KMS-11 (cell line): ENCODE data around the gene TBPL2.

Source experiments
- H2AFZ ChIP-seq: fragments of 200-600 bp; sonication (generic); 2 replicates; pipeline ENCODE4 v1.6.1; 2016; ENCODE audit warnings: antibody characterized with exemption, mixed run types, low read depth
- H3K27ac ChIP-seq: fragments of 200-600 bp; sonication (generic); 2 replicates; pipeline ENCODE4 v1.6.1; 2016; ENCODE audit warnings: mild to moderate bottlenecking, mixed run types
- H3K27me3 ChIP-seq: fragments of 200-600 bp; sonication (generic); 2 replicates; pipeline ENCODE4 v1.6.1; 2017; ENCODE audit warnings: mild to moderate bottlenecking, low read depth, mixed run types, moderate library complexity; ENCODE audit not compliant: insufficient read depth
- H3K36me3 ChIP-seq: fragments of 200-600 bp; sonication (generic); 2 replicates; pipeline ENCODE4 v1.6.1; 2017; ENCODE audit warnings: mild to moderate bottlenecking, mixed run types; ENCODE audit not compliant: insufficient read depth
- H3K4me1 ChIP-seq: fragments of 200-600 bp; sonication (generic); 2 replicates; pipeline ENCODE4 v1.6.1; 2016; ENCODE audit warnings: mild to moderate bottlenecking, low read depth, mixed run types; ENCODE audit not compliant: poor library complexity, severe bottlenecking
- H3K4me2 ChIP-seq: fragments of 200-600 bp; sonication (generic); 2 replicates; pipeline ENCODE4 v1.7.0; 2016; ENCODE audit warnings: mild to moderate bottlenecking, mixed run types
- H3K4me3 ChIP-seq: fragments of 200-600 bp; sonication (generic); IDR thresholded peaks from 2 replicates; pipeline ENCODE4 v1.6.1; 2017; ENCODE audit warnings: low read depth, low read length, mixed read lengths; ENCODE audit not compliant: insufficient read depth
- H3K79me2 ChIP-seq: fragments of 200-600 bp; sonication (generic); 2 replicates; pipeline ENCODE4 v1.6.1; 2016; ENCODE audit warnings: low read depth, mixed run types; ENCODE audit not compliant: insufficient read depth
- H3K9ac ChIP-seq: fragments of 200-600 bp; sonication (generic); 2 replicates; pipeline ENCODE4 v1.6.1; 2016; ENCODE audit warnings: mild to moderate bottlenecking, mixed run types
- H4K20me1 ChIP-seq: fragments of 200-600 bp; sonication (generic); 2 replicates; pipeline ENCODE4 v1.6.1; 2016; ENCODE audit warnings: mild to moderate bottlenecking, mixed run types; ENCODE audit not compliant: insufficient read depth
- TF ChIP-seq, protein P1 (sequence below): fragments of 200-600 bp; sonication (generic); conservative IDR thresholded peaks from 2 replicates; pipeline ENCODE4 v1.6.1; 2017; ENCODE audit warnings: low read depth, mild to moderate bottlenecking, antibody characterized with exemption, low read length, moderate library complexity, mixed read lengths

The TBPL2 gene

DNA sequence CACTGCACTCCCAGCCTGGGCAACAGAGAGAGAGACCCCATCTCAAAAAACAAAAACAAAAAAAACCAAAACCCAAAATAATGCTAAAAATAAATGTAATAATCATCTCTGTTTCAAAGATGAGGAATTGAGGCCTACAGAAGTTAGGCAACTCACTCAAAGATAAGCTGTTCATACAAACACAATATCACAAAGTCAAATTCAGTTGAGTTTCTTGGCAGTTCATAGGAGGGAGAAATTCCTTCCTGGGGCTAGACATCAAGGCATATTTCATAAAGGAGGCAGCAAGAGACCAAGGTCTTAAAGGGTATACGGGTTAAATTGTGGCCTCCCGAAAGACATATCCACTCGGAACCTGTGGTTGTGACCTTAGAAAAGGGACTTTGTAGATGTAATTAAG lies 8.7 kb upstream of the TBPL2 start:
- Histone ChIP-seq H3K9ac (no peak overlapping the region), H3K4me1 (no peaks in the 10 kb centered on the region), H3K27ac (no peak overlapping the region), H3K79me2 (no peaks in the 10 kb centered on the region), H3K36me3 (no peaks in the 10 kb centered on the region), H3K4me2 (no peak overlapping the region), H2AFZ (no peak overlapping the region), H3K27me3 (no peaks in the 10 kb centered on the region), H3K4me3 (no peak overlapping the region), H4K20me1 (no peaks in the 10 kb centered on the region)
- TF ChIP-seq, protein P1, sequence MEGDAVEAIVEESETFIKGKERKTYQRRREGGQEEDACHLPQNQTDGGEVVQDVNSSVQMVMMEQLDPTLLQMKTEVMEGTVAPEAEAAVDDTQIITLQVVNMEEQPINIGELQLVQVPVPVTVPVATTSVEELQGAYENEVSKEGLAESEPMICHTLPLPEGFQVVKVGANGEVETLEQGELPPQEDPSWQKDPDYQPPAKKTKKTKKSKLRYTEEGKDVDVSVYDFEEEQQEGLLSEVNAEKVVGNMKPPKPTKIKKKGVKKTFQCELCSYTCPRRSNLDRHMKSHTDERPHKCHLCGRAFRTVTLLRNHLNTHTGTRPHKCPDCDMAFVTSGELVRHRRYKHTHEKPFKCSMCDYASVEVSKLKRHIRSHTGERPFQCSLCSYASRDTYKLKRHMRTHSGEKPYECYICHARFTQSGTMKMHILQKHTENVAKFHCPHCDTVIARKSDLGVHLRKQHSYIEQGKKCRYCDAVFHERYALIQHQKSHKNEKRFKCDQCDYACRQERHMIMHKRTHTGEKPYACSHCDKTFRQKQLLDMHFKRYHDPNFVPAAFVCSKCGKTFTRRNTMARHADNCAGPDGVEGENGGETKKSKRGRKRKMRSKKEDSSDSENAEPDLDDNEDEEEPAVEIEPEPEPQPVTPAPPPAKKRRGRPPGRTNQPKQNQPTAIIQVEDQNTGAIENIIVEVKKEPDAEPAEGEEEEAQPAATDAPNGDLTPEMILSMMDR: no peak

- H3K27ac ChIP-seq: no peak overlapping the region
- no peaks in the 10 kb centered on the region for H4K20me1 ChIP-seq
- no peaks in the 10 kb centered on the region for H3K79me2 ChIP-seq
- TF ChIP-seq, protein P1: no peak
- no peak overlapping the region for H3K9ac ChIP-seq
- no peaks in the 10 kb centered on the region for H3K36me3 ChIP-seq
- no peak overlapping the region for H3K4me3 ChIP-seq
- H2AFZ ChIP-seq: no peak overlapping the region
- H3K4me2 ChIP-seq: no peak overlapping the region
- H3K27me3 ChIP-seq: no peaks in the 10 kb centered on the region
- H3K4me1 ChIP-seq: no peaks in the 10 kb centered on the region
Measured at GRCh38 chr14:55448141-55448614, 7.8 kb upstream of the TBPL2 start.

DNA sequence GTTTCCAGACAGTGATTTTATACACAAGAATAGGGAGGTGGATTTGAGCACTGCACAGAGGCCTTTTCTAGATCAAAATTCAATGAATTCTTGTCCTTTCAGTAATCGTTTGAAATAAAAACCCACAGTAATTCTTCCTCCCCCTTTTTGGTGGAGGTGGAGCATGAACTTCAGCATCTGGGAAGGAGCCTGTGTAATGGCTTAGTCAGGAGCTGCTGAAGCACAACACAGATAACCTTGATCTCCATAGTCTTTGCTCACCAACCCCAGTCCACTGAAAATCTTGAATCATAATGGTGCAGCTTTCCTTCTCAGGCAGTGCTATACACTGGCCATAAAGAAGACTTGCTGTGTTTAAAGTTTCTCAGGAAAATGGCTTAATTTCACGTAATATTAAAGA lies 6.4 kb upstream of the TBPL2 start:
- no peak overlapping the region for H3K27ac ChIP-seq
- no peak overlapping the region for H2AFZ ChIP-seq
- no peak overlapping the region for H3K4me3 ChIP-seq

GRCh38 chr14:55446127-55446736 lies 5.8 kb upstream of the TBPL2 start:
- TF ChIP-seq, protein P1: peak; percentile 66
- H3K4me3 ChIP-seq: no peak overlapping the region
- H3K9ac ChIP-seq: no peak overlapping the region
- no peaks in the 10 kb centered on the region for H4K20me1 ChIP-seq
- no peaks in the 10 kb centered on the region for H3K27me3 ChIP-seq
- no peak overlapping the region for H3K4me2 ChIP-seq
- H2AFZ ChIP-seq: no peak overlapping the region
- H3K79me2 ChIP-seq: no peaks in the 10 kb centered on the region
- H3K27ac ChIP-seq: no peak overlapping the region
- H3K36me3 ChIP-seq: no peaks in the 10 kb centered on the region
- no peaks in the 10 kb centered on the region for H3K4me1 ChIP-seq

More for the DNA sequence above, 6.4 kb upstream of the TBPL2 start:
- Histone ChIP-seq H3K4me1 (no peaks in the 10 kb centered on the region), H3K9ac (no peak overlapping the region), H3K27me3 (no peaks in the 10 kb centered on the region), H3K36me3 (no peaks in the 10 kb centered on the region), H3K4me2 (no peak overlapping the region), H3K79me2 (no peaks in the 10 kb centered on the region), H4K20me1 (no peaks in the 10 kb centered on the region)
- TF ChIP-seq, protein P1: no peak
